ENCODE measurements around the gene NSDHL. TPM values are rescaled to one million over a fixed set of nuclear protein-coding genes. Genes with fewer than 3 reads are reported as not detected.
A peak's percentile ranks its signal among the peaks of the same experiment; 100 is the strongest.

NSDHL gene
- total and polyA plus RNA-seq, 2 of the 13 experiments (the other 11 are each of a cell fraction or from before 2014, with no cell fraction given), result 26.2 to 49.3 TPM

DNA sequence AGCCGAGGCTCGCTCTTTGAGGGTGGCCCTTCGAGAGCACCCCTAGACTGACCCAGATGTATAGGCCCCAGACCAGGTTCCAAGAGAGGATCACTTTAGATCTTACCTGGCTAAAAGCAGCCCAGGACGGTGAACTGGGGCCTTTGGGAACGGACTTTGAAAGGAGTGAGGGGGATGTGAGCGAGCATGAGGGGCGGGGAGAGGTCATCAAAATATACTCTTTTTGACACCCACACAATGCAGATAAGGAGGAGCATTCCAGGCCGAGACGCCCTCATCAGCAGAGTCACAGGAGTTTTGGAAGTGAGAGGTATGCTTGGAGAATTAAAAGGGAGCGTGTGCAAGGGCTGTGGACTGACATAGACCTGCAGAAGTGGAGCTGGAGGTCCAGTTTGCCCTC is 528 bp downstream of the NSDHL start:
- Histone ChIP-seq H3K27ac (ENCODE audit: extremely low read length, insufficient read depth, low read length) (peak overlapping the region; percentile 95), H2AFZ (ENCODE audit: low read length) (no peak overlapping the region), H3K79me2 (ENCODE audit: insufficient read depth, low read length) (peaks cover 43% of the 10 kb centered on the region), H3K4me1 (ENCODE audit: insufficient read depth, low read length) (peaks cover 30% of the 10 kb centered on the region), H3K4me2 (ENCODE audit: low read depth, low read length) (peak overlapping the region; percentile 77), H4K20me1 (ENCODE audit: insufficient read depth, low read length) (0 out of 2 replicates have a peak, but pooled peaks cover 3% of the 10 kb centered on the region), H3K4me3 (replicated peaks in 1 of 3; ENCODE audit: insufficient read depth in 1 of 3, low read depth in 2 of 3, low read length in 3 of 3) (peak overlapping the region; percentile 71 to 84 (median 75)), H3K36me3 (replicated peaks in 1 of 2; ENCODE audit: control insufficient read depth in 1 of 2, insufficient read depth in 2 of 2, low read length in 2 of 2) (0 out of 5 replicates have a peak, but pooled peaks cover 0 to 6% of the 10 kb centered on the region in 2 experiments), H3K9ac (ENCODE audit: insufficient read depth, low read depth, low read length) (peak overlapping the region; percentile 91), H3K27me3 (ENCODE audit: control insufficient read depth in 1 of 2, insufficient read depth in 2 of 2, low read length in 2 of 2) (no peaks in the 10 kb centered on the region; a peak in 1 of 5 replicates), H3K9me3 (ENCODE audit: low read length) (no peaks in the 10 kb centered on the region)
- CTCF ChIA-PET (ENCODE audit: low intra/inter-chr PET ratio, low total read pairs), result no interaction called here
- TF ChIP-seq MEIS1 (CRISPR knock-in tag; IDR thresholded peaks at IDR 0.05; ENCODE audit: borderline replicate concordance), result no peak
- no peak for TF ChIP-seq SKI (IDR thresholded peaks at IDR 0.05; ENCODE audit: partially characterized antibody)
- no peak for TF ChIP-seq TCF7 (IDR thresholded peaks at IDR 0.05; ENCODE audit: low read depth)
- no peak for TF ChIP-seq JARID2 (CRISPR knock-in tag; IDR thresholded peaks at IDR 0.05; ENCODE audit: insufficient replicate concordance)
- TF ChIP-seq FLYWCH1 (CRISPR knock-in tag; IDR thresholded peaks at IDR 0.05), result no peak
- TF ChIP-seq MIER2 (CRISPR knock-in tag; IDR thresholded peaks at IDR 0.05), result no peak
- no peak for TF ChIP-seq ZNF768 (CRISPR knock-in tag; IDR thresholded peaks at IDR 0.05)
- TF ChIP-seq ZSCAN21 (CRISPR knock-in tag; IDR thresholded peaks at IDR 0.05; ENCODE audit: borderline replicate concordance), result no peak
- TF ChIP-seq, protein P1, sequence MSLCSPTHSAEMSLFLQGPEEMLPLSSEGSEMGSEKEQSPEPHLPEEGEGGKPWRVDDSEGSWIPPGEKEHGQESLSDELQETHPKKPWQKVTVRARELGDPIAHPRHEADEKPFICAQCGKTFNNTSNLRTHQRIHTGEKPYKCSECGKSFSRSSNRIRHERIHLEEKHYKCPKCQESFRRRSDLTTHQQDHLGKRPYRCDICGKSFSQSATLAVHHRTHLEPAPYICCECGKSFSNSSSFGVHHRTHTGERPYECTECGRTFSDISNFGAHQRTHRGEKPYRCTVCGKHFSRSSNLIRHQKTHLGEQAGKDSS (CRISPR knock-in tag; IDR thresholded peaks at IDR 0.05; ENCODE audit: borderline replicate concordance, low read depth), result no peak
- TF ChIP-seq, protein P2, sequence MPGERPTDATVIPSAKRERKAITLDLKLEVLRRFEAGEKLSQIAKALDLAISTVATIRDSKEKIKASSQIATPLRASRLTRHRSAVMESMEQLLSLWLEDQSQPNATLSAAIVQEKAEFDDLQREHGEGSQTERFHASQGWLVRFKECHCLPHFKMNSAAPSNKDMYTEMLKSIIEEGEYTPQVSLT (CRISPR knock-in tag; IDR thresholded peaks at IDR 0.05; ENCODE audit: borderline replicate concordance, low read depth), result no peak
- TF ChIP-seq GABPA (IDR thresholded peaks at IDR 0.05; ENCODE audit: low read depth, low read length), result no peak
- TF ChIP-seq GABPA (CRISPR knock-in tag; IDR thresholded peaks at IDR 0.05; ENCODE audit: low read depth), result no peak
- no peak for TF ChIP-seq ZFP90 (CRISPR knock-in tag; IDR thresholded peaks at IDR 0.05; ENCODE audit: borderline replicate concordance)
- TF ChIP-seq, protein P3, sequence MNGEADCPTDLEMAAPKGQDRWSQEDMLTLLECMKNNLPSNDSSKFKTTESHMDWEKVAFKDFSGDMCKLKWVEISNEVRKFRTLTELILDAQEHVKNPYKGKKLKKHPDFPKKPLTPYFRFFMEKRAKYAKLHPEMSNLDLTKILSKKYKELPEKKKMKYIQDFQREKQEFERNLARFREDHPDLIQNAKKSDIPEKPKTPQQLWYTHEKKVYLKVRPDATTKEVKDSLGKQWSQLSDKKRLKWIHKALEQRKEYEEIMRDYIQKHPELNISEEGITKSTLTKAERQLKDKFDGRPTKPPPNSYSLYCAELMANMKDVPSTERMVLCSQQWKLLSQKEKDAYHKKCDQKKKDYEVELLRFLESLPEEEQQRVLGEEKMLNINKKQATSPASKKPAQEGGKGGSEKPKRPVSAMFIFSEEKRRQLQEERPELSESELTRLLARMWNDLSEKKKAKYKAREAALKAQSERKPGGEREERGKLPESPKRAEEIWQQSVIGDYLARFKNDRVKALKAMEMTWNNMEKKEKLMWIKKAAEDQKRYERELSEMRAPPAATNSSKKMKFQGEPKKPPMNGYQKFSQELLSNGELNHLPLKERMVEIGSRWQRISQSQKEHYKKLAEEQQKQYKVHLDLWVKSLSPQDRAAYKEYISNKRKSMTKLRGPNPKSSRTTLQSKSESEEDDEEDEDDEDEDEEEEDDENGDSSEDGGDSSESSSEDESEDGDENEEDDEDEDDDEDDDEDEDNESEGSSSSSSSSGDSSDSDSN (CRISPR knock-in tag; IDR thresholded peaks at IDR 0.05), result no peak
- no peak for TF ChIP-seq TMF1 (CRISPR knock-in tag; IDR thresholded peaks at IDR 0.05; ENCODE audit: low read depth)
- TF ChIP-seq, protein P4, sequence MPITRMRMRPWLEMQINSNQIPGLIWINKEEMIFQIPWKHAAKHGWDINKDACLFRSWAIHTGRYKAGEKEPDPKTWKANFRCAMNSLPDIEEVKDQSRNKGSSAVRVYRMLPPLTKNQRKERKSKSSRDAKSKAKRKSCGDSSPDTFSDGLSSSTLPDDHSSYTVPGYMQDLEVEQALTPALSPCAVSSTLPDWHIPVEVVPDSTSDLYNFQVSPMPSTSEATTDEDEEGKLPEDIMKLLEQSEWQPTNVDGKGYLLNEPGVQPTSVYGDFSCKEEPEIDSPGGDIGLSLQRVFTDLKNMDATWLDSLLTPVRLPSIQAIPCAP (CRISPR knock-in tag; IDR thresholded peaks at IDR 0.05; ENCODE audit: low read depth), result no peak
- TSS peak; percentile 82 for BruUV-seq (replicated peaks)
- intact Hi-C loops (cut with micrococcal nuclease; ENCODE audit: unreplicated experiment), result no loop called here
- FAIRE-seq, result no peak
- no peak for ATAC-seq
- POLR2A ChIA-PET, result interaction anchor here (1.0 kb wide), 1 partner anchor 9 kb away, joined by 5 read pairs; no protein-coding TSS in a partner anchor
- 0% methylated on average over 2 of the region's 10 CpGs for WGBS (ENCODE audit: low lambda C conversion rate)
- DNase-seq (ENCODE audit: low spot score), result no peak
- in situ Hi-C loops (cut with HindIII; ENCODE audit: extremely low pct_ligation_motif_present, low pct_unique_long_range_greater_than_20kb), result no loop called here

Data from HepG2 (cell line).